Colonic mucosa (tissue), 4 donors: ENCODE measurements around the gene ZSCAN4. TPM values are rescaled to one million over a fixed set of nuclear protein-coding genes. Genes with fewer than 3 reads are reported as not detected.

Source experiments
- DNase-seq: peaks from one replicate; pipeline ENCODE4 v3.0.0-alpha.2; 2020
- H3K27ac ChIP-seq: fragments of 200-600 bp; one replicate; pipeline ENCODE4 v1.8.0; 2021
- H3K27me3 ChIP-seq: fragments of 200-600 bp; one replicate; pipeline ENCODE4 v1.8.0; 2021
- H3K36me3 ChIP-seq: fragments of 200-600 bp; one replicate; pipeline ENCODE4 v1.8.0; 2021
- H3K4me1 ChIP-seq: fragments of 200-600 bp; one replicate; pipeline ENCODE4 v1.8.0; 2021; ENCODE audit warnings: mild to moderate bottlenecking
- H3K4me3 ChIP-seq: fragments of 200-600 bp; one replicate; pipeline ENCODE4 v1.8.0; 2021
- H3K9ac ChIP-seq, 2 donors: one replicate each; pipeline ENCODE4 v1.7.0; 2013; ENCODE audit warnings: control low read depth in 2 of 2, low read depth in 2 of 2, low read length in 2 of 2
- H3K9me3 ChIP-seq: fragments of 200-600 bp; one replicate; pipeline ENCODE4 v1.8.0; 2021
- CTCF ChIP-seq: fragments of 200-600 bp; IDR thresholded peaks from one replicate; pipeline ENCODE4 v1.8.0; 2022; ENCODE audit warnings: antibody characterized with exemption, mild to moderate bottlenecking
- intact Hi-C: fragments of 100-400 bp; cut with DNase I; formaldehyde crosslinking; loops from one replicate; pipeline ENCODE4 v1.14.1; 2022
- total RNA-seq, 2 donors: library from RNA; stranded (reverse); fragmentation: NEBNext Ultra II Directional in 1 of 2; extraction: Animal tissue kit (Norgen Biotek cat#: 25700) in 1 of 2; gene quantifications; one replicate each; pipeline ENCODE4 v1.2.1, GENCODE V29; 2021
- donor health status: healthy.
- donor health status: DM: no; HTN: no; CAD: no.
- donor health status: DM: no; HTN: no; CAD: no.

Gene ZSCAN4
- not detected for total RNA-seq

GRCh38 chr19:57668635-57669034 lies at the start of gene ZSCAN4:
ZSCAN4 (plus strand) TSS chr19:57668935; CDS start chr19:57676146, 7,211 bp downstream.
- Histone ChIP-seq H3K4me1 (no peaks in the 10 kb centered on the region), H3K27ac (no peak within 1 kb of the TSS), H3K36me3 (no peaks in the 10 kb centered on the region), H3K9ac (no peak within 1 kb of the TSS), H3K9me3 (no peaks in the 10 kb centered on the region), H3K27me3 (no peaks in the 10 kb centered on the region), H3K4me3 (no peak within 1 kb of the TSS)
- no peak for TF ChIP-seq CTCF
- DNase-seq = no peak
- intact Hi-C loops = no loop called here

- DNase-seq = no peak
- Histone ChIP-seq H3K36me3 (peaks cover 40% of the 10 kb centered on the region), H3K4me1 (no peaks in the 10 kb centered on the region), H3K27me3 (no peaks in the 10 kb centered on the region), H3K4me3 (no peak overlapping the region), H3K9me3 (peaks cover 44% of the 10 kb centered on the region), H3K27ac (no peak overlapping the region), H3K9ac (no peak overlapping the region)
- no peak for TF ChIP-seq CTCF
- intact Hi-C loops = no loop called here
Measured at GRCh38 chr19:57620673-57621348, 47.9 kb upstream of the ZSCAN4 start.

- peaks cover 35% of the 10 kb centered on the region for H3K9me3 ChIP-seq
Measured at GRCh38 chr19:57623091-57623490, 45.6 kb upstream of the ZSCAN4 start.

GRCh38 chr19:57632987-57633831 lies 35.5 kb upstream of the ZSCAN4 start, which contains the start of gene ZNF211:
ZNF211 (plus strand) TSS chr19:57633168; CDS start chr19:57633347, 179 bp downstream.
- DNase-seq = peak; percentile 95
- Histone ChIP-seq H3K4me3 (peak within 1 kb of the TSS; percentile 97), H3K27me3 (no peaks in the 10 kb centered on the region), H3K9me3 (no peaks in the 10 kb centered on the region), H3K27ac (peak within 1 kb of the TSS; percentile 45), H3K4me1 (no peaks in the 10 kb centered on the region), H3K36me3 (peaks cover 4% of the 10 kb centered on the region), H3K9ac (peak within 1 kb of the TSS; percentile 81)
- intact Hi-C loops = no loop called here
- TF ChIP-seq CTCF = no peak

More at GRCh38 chr19:57623091-57623490, 45.6 kb upstream of the ZSCAN4 start:
- intact Hi-C loops = no loop called here
- Histone ChIP-seq H3K4me1 (no peaks in the 10 kb centered on the region), H3K9ac (no peak overlapping the region), H3K27ac (no peak overlapping the region), H3K27me3 (no peaks in the 10 kb centered on the region), H3K36me3 (peaks cover 32% of the 10 kb centered on the region), H3K4me3 (no peak overlapping the region)
- TF ChIP-seq CTCF = no peak
- no peak for DNase-seq

GRCh38 chr19:57633832-57634131 lies 35.0 kb upstream of the ZSCAN4 start:
- no peaks in the 10 kb centered on the region for H3K9me3 ChIP-seq
- TF ChIP-seq CTCF = no peak
- intact Hi-C loops = no loop called here
- no peaks in the 10 kb centered on the region for H3K27me3 ChIP-seq
- H3K4me1 ChIP-seq = no peaks in the 10 kb centered on the region
- peak overlapping the region in 1 of 2 donors; percentile 81 for H3K9ac ChIP-seq
- H3K4me3 ChIP-seq = peak overlapping the region; percentile 97
- H3K36me3 ChIP-seq = peaks cover 4% of the 10 kb centered on the region
- no peak overlapping the region for H3K27ac ChIP-seq
- DNase-seq = no peak
